Peyer's patch (tissue), 4 donors: ENCODE data around the gene IL9.

Experiments
- POLR2A ChIP-seq, 2 donors: fragments of 450-650 bp; IDR thresholded peaks; one replicate each; pipeline ENCODE4 v1.5.1; 2017; ENCODE audit warnings: antibody characterized with exemption in 2 of 2, mild to moderate bottlenecking in 2 of 2, moderate library complexity in 2 of 2
- TF ChIP-seq, protein P1 (sequence below), 6 experiments: fragments of 450-650 bp in 4 of 6; fragments of 200-600 bp in 2 of 6; sonication (generic) in 1 of 6; IDR thresholded peaks; one replicate each; pipeline ENCODE4 v1.5.1; 2017 to 2019; ENCODE audit warnings: antibody characterized with exemption in 6 of 6, mild to moderate bottlenecking in 3 of 6, moderate library complexity in 1 of 6

DNA sequence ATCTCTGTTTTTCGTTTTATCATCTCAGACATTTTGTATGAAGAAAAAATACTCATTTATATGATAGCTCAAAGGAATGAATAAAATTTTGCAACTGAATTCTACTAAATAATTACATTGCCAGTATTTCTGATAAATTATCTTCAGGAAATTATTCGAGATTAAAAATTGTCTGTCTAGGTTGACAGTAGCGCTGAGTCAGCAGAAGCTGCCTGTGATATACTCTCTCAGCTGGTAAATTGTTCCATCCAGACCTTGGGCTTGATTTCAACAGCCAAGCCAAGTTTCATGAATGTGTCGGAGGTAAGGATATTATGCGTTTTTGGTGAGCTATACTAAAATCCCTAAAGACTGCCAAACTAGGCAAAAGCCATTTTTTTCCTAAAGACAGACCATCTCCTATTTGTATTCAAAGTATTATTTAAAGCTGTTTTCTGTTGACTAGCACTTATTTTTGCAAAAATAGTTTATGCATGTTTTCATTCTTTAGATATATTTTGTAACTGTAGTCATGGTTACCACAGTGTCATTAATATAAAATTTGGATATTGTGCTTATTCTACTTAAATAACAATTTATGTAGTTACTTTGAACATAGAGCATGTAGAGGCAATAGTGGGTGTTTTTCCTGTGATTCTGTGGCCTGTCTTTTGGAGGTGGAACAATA, 41.7 kb upstream of the IL9 start:
- TF ChIP-seq, protein P1, sequence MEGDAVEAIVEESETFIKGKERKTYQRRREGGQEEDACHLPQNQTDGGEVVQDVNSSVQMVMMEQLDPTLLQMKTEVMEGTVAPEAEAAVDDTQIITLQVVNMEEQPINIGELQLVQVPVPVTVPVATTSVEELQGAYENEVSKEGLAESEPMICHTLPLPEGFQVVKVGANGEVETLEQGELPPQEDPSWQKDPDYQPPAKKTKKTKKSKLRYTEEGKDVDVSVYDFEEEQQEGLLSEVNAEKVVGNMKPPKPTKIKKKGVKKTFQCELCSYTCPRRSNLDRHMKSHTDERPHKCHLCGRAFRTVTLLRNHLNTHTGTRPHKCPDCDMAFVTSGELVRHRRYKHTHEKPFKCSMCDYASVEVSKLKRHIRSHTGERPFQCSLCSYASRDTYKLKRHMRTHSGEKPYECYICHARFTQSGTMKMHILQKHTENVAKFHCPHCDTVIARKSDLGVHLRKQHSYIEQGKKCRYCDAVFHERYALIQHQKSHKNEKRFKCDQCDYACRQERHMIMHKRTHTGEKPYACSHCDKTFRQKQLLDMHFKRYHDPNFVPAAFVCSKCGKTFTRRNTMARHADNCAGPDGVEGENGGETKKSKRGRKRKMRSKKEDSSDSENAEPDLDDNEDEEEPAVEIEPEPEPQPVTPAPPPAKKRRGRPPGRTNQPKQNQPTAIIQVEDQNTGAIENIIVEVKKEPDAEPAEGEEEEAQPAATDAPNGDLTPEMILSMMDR (IDR thresholded peaks at IDR 0.05), result no peak
- no peak for TF ChIP-seq POLR2A (IDR thresholded peaks at IDR 0.05)
